ENCODE measurements around the gene ADTRP. TPM values are rescaled to one million over a fixed set of nuclear protein-coding genes. Genes with fewer than 3 reads are reported as not detected.

Gene ADTRP
- total RNA-seq, 4 donors from 2014 or later = 0.66 to 0.92 TPM; not detected in 2

GRCh38 chr6:11766589-11767450 lies 11.8 kb downstream of the ADTRP start:
- WGBS = 60% methylated on average over 8 of the region's 8 CpGs
- Histone ChIP-seq H3K4me3 (no peak overlapping the region), H3K27me3 (no peaks in the 10 kb centered on the region), H3K4me1 (peaks cover 37 to 73% (median 61%) of the 10 kb centered on the region in 4 donors), H3K9me3 (no peaks in the 10 kb centered on the region), H3K27ac (replicated peaks in 1 of 4) (peak overlapping the region; percentile 34 to 60 (median 52)), H3K36me3 (no peaks in the 10 kb centered on the region)
- intact Hi-C loops (cut with DNase I) = no loop called here
- TF ChIP-seq, protein P1, sequence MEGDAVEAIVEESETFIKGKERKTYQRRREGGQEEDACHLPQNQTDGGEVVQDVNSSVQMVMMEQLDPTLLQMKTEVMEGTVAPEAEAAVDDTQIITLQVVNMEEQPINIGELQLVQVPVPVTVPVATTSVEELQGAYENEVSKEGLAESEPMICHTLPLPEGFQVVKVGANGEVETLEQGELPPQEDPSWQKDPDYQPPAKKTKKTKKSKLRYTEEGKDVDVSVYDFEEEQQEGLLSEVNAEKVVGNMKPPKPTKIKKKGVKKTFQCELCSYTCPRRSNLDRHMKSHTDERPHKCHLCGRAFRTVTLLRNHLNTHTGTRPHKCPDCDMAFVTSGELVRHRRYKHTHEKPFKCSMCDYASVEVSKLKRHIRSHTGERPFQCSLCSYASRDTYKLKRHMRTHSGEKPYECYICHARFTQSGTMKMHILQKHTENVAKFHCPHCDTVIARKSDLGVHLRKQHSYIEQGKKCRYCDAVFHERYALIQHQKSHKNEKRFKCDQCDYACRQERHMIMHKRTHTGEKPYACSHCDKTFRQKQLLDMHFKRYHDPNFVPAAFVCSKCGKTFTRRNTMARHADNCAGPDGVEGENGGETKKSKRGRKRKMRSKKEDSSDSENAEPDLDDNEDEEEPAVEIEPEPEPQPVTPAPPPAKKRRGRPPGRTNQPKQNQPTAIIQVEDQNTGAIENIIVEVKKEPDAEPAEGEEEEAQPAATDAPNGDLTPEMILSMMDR (IDR thresholded peaks at IDR 0.05) = no peak
- TF ChIP-seq POLR2A (IDR thresholded peaks at IDR 0.05; ENCODE audit: low read depth) (no peak), POLR2AphosphoS5 (IDR thresholded peaks at IDR 0.05) (no peak)
- no peak for DNase-seq (ENCODE audit: extremely low spot score)

- Histone ChIP-seq H3K9me3 (no peaks in the 10 kb centered on the region), H3K27me3 (no peaks in the 10 kb centered on the region), H3K27ac (replicated peaks in 1 of 4) (peak overlapping the region; percentile 16 to 60 (median 42)), H3K36me3 (no peaks in the 10 kb centered on the region), H3K4me3 (no peak overlapping the region), H3K4me1 (peaks cover 30 to 71% (median 56%) of the 10 kb centered on the region in 4 donors)
- 43% methylated on average over 2 of the region's 2 CpGs for WGBS
- TF ChIP-seq EP300 (IDR thresholded peaks at IDR 0.05) = no peak
- no peak for TF ChIP-seq POLR2A (IDR thresholded peaks at IDR 0.05; ENCODE audit: low read depth)
- no peak for TF ChIP-seq POLR2AphosphoS5 (IDR thresholded peaks at IDR 0.05)
- TF ChIP-seq, protein P1 (IDR thresholded peaks at IDR 0.05) = no peak
- intact Hi-C loops (cut with DNase I) = no loop called here
- DNase-seq (ENCODE audit: extremely low spot score) = no peak
Measured at GRCh38 chr6:11766043-11766442, 12.6 kb downstream of the ADTRP start.

- Histone ChIP-seq H3K9me3 (no peaks in the 10 kb centered on the region), H3K36me3 (no peaks in the 10 kb centered on the region), H3K4me1 (peaks cover 23 to 59% (median 42%) of the 10 kb centered on the region in 4 donors), H3K27me3 (no peaks in the 10 kb centered on the region), H3K27ac (replicated peaks in 1 of 4) (peak overlapping the region; percentile 69 to 81 (median 78)), H3K4me3 (no peak overlapping the region)
- intact Hi-C loops (cut with DNase I) = loop anchor here (5.0 kb wide), 1 partner anchor 243 kb away; no protein-coding TSS in a partner anchor
- no peak for DNase-seq (ENCODE audit: extremely low spot score)
- TF ChIP-seq EP300 (IDR thresholded peaks at IDR 0.05) = no peak
- TF ChIP-seq POLR2AphosphoS5 (IDR thresholded peaks at IDR 0.05) = no peak
- TF ChIP-seq POLR2A (IDR thresholded peaks at IDR 0.05; ENCODE audit: low read depth) = no peak
- TF ChIP-seq, protein P1 (IDR thresholded peaks at IDR 0.05) = no peak
- WGBS = 100% methylated on average over 1 of the region's 1 CpG
Measured at GRCh38 chr6:11764250-11764604, 14.4 kb downstream of the ADTRP start.

- no peaks in the 10 kb centered on the region for H3K36me3 ChIP-seq
- H3K27ac ChIP-seq (replicated peaks in 1 of 4) = peak overlapping the region; percentile 69 to 81 (median 78)
- peak overlapping the region in 1 of 4 donors; percentile 18 for H3K4me3 ChIP-seq
- DNase-seq (ENCODE audit: extremely low spot score) = no peak
- TF ChIP-seq POLR2A (IDR thresholded peaks at IDR 0.05; ENCODE audit: low read depth) (no peak), EP300 (IDR thresholded peaks at IDR 0.05) (peak; percentile 67), POLR2AphosphoS5 (IDR thresholded peaks at IDR 0.05) (peak; percentile 65 to 71)
- TF ChIP-seq, protein P1 (IDR thresholded peaks at IDR 0.05) = no peak
- intact Hi-C loops (cut with DNase I) = loop anchor here (5.0 kb wide), 1 partner anchor 244 kb away; no protein-coding TSS in a partner anchor
- H3K27me3 ChIP-seq = no peaks in the 10 kb centered on the region
- no peaks in the 10 kb centered on the region for H3K9me3 ChIP-seq
- 63% methylated on average over 4 of the region's 4 CpGs for WGBS
- peaks cover 23 to 55% (median 42%) of the 10 kb centered on the region in 4 donors for H3K4me1 ChIP-seq
Measured at GRCh38 chr6:11763460-11764249, 14.9 kb downstream of the ADTRP start.

Measured in esophagus muscularis mucosa (tissue), 4 donors.